HG02642 (cell line): Measurements from ENCODE around the gene SUCLG2.

Experiments used
- ATAC-seq: cut with Tn5 transposase; IDR thresholded peaks from one replicate; pipeline ENCODE4 v1.9.1; 2021; ENCODE audit warnings: mild to moderate bottlenecking; ENCODE audit not compliant: unreplicated experiment, poor library complexity

The SUCLG2 gene

DNA sequence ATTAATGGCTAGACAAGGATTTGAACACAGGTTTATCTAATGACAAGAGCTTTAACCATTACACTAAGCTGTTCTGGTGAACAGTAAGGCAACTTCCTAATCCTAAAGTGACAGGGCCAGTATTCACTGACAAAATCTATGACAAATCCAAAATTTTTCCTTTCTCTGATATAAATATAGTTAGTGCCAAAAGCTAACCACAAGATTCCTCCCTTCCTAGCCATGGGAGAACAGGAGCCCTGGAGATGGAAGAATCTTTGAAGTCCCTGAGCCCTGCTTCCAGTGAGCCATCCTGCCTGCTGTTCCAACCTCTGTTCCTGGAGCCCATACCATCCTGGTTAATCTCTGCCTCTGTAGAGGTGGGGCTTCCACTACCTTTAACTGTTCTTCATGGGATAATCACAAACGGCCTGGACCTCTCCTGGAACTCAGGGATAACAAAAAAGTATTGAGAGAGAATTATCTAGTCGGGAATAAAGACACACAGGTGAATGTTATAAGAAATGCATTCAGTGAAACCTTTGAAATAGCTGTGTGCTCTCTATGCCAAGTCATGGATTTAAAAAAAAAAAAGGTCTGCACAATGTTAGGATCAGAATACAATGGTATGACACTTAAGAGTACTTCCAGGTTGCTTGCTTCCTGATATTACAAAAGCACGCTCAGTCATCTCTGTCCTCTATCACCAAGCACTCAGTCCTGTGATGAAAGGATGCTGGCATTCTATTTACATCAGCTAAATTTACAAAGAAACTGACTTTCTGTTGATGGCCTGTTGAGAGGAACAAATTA lies 235.8 kb downstream of the SUCLG2 start:
- no peak for ATAC-seq

DNA sequence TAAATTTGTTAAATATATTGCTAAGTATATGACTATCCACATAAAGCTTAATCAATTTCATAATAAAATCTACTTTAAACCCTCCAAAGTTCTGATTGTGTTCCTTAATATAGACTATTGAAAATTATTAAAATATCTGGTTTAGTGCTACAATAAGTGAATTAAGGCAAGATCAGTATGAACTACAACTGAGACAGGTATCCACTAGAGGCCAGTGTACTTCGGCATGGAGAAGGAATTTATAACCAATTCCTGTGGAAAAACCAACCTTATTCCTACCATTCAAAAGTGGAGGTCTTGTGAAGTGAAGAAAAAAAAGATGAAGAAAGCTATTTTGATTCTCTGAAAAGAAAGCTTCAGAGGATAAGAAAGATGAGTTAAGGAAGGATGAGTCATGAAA lies 237.7 kb downstream of the SUCLG2 start:
- ATAC-seq = no peak

- no peak for ATAC-seq
Measured at GRCh38 chr3:67415511-67415910, 238.9 kb downstream of the SUCLG2 start.

- ATAC-seq = no peak
Measured at GRCh38 chr3:67414740-67415139, 239.7 kb downstream of the SUCLG2 start.

GRCh38 chr3:67405193-67405592 lies 249.2 kb downstream of the SUCLG2 start:
- ATAC-seq = no peak

- ATAC-seq = no peak
Measured at GRCh38 chr3:67402873-67403272, 251.5 kb downstream of the SUCLG2 start.

- no peak for ATAC-seq
Measured at GRCh38 chr3:67401921-67402320, 252.5 kb downstream of the SUCLG2 start.

DNA sequence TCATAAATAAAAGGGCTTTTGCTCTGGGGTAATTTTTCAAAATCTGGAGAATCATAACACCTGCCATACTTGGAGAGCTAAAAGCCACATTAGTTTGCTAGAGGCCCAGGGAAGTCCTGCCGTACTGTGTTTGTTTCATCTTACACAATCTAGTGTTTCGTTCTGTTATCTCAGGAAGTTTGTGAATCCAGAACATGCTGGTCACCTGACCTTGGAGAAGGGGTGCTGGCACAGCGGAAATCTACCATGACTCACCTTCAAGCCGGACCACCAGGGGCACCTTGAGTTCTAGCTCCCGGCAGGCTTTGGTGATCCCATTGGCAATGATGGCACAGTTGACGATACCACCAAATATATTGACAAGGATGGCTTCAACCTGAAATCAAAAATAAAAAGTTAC lies 253.9 kb downstream of the SUCLG2 start:
- no peak for ATAC-seq

DNA sequence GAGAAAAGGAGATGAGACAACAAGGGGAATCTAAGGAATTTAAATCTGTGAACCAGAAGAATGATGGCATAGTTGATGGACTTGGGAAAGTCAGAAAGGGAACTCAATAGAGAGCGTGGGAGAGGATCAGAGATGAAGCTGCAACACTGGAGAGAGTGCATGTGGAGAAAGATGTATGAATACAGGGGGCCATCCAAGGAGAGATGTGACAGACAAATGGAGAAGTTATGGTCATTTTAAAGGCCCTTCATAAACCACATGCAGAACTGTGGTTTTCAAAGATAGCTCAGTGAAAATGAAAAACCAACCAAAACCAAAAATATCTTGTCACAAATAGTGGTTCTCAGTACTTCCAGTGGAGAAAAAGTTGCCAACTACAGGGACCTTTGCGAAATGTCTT lies 265.2 kb downstream of the SUCLG2 start:
- ATAC-seq = peak; percentile 85

- no peak for ATAC-seq
Measured at GRCh38 chr3:67388738-67389137, 265.7 kb downstream of the SUCLG2 start.

DNA sequence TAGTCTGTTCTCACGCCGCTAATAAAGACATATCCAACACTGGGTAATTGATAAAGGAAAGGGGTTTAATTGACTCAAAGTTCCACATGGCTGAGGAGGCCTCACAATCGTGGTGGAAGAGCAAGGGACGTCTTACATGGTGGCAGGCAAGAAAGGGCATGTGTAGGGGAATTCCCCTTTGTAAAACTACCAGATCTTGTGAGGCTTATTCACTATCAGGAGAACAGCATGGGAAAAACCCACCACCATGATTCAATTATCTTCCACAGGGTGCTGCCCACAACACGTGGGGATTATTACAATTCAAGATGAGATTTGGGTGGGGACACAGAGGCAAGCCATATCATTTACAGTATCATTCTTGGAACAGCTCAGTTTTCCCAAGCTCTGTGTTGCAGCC lies 268.0 kb downstream of the SUCLG2 start:
- no peak for ATAC-seq

- ATAC-seq = no peak
Measured at GRCh38 chr3:67384760-67385397, 269.5 kb downstream of the SUCLG2 start.

DNA sequence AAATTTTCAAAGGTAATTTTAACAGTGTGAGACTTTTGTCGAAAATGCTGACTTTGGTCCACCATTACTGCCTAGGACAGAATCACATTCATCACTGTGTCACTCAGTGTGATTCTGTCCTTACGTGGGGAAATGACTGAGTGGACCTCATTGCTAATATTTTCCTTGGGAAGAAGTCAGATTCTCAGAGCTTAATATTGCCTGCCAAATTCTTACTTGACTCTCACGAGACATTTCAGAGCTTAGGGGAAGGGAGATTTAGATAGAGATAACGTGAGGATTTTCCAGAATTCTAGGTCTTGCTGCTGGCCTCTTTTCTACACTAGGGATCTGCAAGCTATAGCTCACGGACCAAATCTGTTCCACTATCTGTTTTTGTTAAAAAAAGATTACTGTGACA lies 270.4 kb downstream of the SUCLG2 start:
- ATAC-seq = no peak

GRCh38 chr3:67383379-67383778 lies 271.0 kb downstream of the SUCLG2 start:
- no peak for ATAC-seq

- ATAC-seq = no peak
Measured at GRCh38 chr3:67382536-67382935, 271.9 kb downstream of the SUCLG2 start.

DNA sequence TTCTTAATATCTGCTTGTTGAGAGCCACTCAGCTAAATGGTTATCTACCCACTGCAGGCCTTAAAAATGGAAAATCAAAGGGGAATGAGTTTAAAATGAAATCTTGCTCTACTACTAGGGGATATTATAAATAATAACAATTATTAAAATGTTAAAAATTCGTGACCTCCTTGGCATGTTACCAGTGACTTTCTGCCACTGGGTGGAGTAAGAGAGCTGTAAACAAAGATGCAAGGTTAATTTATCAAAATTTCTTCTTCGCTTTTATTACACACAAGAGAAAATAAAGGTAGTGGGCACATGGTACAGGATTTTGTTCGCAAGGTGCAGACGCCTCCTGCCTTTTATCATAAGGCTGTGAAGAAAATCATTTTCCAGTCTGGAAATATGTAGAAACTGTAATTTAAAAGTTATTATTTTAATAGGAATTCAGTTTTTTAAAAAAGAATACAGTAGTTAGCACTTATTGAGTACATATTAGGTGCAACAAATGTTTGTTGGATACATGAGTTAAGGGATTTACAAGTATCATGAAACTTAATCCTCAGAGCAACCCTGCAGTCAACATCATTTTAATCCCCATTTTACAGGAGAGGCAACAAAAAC lies 272.6 kb downstream of the SUCLG2 start:
- ATAC-seq = no peak

- no peak for ATAC-seq
Measured at GRCh38 chr3:67380118-67380517, 274.3 kb downstream of the SUCLG2 start.

DNA sequence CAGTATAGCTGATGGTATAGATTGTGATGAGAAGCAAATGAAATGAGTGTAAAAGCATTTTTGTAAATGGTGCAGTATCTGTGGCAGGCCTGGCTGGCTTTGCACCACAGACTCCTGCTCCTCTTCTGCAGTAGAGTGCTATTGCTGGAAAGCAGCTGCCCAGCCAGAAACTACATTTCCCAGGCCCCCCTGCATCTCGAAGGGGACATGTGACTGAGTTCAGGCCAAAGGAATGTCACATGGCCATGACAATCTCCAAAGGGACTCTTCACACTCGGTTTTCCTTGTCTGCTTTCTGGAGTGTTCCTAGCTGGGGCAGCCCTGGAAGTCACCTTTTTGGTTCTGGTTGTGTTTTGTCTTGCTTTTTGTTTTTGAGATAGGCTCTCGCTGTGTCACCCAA lies 277.1 kb downstream of the SUCLG2 start:
- ATAC-seq = no peak

DNA sequence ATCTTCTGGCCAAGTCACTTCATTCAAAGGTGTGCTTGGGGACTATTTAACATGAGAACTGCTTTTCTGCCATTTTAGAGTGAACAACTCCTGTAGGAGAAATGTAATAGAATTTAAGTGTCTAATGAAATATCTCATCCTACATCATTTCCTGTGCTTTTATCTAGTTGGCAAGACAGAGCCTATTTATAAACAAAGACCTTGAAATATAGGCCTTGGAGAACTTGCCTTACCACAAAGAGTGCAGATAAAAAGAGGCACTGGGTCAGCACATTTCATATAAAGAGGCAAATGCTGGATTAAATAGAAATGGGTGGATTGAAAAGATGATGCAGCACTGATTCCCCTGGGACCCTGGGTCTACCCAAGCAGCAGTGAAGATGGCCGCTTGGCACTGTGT lies 278.0 kb downstream of the SUCLG2 start:
- ATAC-seq = no peak

DNA sequence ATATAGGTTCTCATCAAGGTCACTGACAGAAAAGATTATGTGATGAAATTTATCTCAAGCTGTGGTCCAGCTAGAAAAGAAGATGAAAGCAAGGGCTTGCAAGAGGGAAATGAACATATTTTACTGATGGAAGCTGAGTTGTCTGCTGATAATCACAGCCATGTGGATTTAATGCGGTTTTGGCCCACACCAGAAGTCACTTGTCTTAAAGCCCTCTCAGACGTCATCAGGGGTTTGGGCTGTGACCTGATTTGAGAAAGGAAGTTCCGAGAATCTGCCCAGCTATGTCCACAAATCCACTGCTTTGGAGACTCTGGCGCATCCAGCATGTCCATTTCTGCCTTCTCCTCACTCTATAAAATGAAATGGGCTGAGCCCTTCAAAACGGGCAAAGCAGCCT lies 278.4 kb downstream of the SUCLG2 start:
- no peak for ATAC-seq

DNA sequence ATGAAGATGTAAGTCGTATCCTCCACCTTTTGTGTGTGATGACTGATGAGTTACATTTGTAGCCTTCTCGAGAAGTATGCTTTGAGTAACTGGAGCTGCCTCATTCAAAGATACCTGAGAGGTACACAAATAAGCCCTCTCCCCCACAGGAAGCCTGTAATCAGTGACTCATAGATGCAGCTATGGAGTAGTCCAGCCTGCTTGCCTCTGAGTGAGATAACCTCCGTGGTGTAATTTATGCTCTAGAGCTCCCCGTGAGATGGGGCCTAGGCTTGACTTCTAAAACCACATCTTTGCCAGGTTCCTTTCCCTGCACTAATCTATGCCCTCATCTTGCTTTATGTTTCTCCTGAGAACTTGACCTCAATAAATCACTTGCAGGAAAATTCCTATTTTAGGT lies 291.7 kb downstream of the SUCLG2 start:
- no peak for ATAC-seq

DNA sequence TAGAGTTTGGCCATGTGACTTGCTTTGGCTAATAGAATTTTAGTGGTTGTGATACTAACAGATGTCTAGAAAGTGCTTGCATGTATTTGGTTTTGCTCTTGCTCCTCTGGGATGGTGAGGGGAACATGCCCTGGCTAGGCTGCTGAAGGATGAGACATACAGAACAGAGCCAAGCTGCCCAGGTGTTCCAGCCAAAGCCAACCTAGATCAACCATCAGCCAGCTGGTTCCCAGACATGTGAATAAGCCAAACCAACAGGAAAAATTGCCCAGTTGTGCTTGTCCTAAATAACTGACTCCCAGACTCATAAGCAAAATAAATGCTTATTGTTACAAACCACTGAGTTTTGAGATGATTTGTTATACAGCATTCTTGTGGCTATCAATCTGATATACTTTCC lies 292.6 kb downstream of the SUCLG2 start:
- no peak for ATAC-seq
